Measurements from ENCODE around the gene TTC7B. TPM values are rescaled to one million over a fixed set of nuclear protein-coding genes. Genes with fewer than 3 reads are reported as not detected.

The TTC7B gene
- total RNA-seq, 1 donor from 2014 or later = 46.6 TPM

DNA sequence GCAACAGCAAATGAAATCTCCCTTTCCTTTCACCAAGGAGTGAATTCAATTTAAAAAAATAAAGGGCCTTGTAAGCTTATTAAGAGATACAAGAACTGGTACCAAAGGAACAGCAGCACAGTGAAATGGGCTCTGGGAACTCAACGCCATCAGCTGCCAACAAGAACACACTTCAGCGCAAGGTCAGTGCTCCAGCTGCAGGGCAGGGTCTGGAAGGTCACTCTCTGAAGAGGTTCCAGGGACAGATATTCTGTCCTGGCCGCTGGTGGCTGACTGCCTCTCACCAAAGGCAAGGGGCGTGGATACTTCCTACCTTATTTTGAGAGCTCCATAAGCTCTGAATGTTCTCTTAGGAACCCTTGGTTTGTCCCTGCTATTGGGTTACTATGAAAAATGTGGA lies 232.8 kb downstream of the TTC7B start:
- DNase-seq (ENCODE audit: low spot score, unreplicated experiment) = no peak
- Mint-ChIP-seq H3K9me3 (ENCODE audit: low read depth) (no peaks in the 10 kb centered on the region), H3K36me3 (ENCODE audit: insufficient read depth) (peaks cover 7% of the 10 kb centered on the region), H3K27me3 (no peaks in the 10 kb centered on the region), H3K4me1 (ENCODE audit: low read depth) (peaks cover 6% of the 10 kb centered on the region), H3K4me3 (ENCODE audit: low read depth) (no peak overlapping the region), H3K27ac (no peak overlapping the region)
- TF ChIP-seq CTCF (IDR thresholded peaks at IDR 0.05; ENCODE audit: unreplicated experiment) = no peak

DNA sequence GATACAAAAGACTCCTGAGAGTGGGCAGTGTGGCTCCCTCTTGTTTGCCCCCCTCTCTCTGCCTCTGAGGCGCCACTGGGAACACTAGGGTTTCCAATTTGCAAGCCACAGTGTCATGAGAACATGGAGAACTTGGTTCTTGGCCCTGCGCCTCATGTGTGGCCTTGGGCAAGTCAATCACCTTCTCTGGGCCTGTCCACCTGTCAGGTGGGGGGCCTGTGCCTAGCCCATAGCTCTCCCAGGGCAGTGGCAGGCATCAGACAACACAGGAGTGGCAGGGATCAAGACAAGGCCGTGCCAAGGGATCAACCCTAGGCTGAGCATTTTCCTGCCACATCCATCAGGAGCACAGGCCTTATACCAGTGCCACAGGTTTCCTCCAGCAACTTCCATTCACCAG lies 234.1 kb downstream of the TTC7B start:
- DNase-seq (ENCODE audit: low spot score, unreplicated experiment) = no peak
- Mint-ChIP-seq H3K4me3 (ENCODE audit: low read depth) (no peak overlapping the region), H3K36me3 (ENCODE audit: insufficient read depth) (peaks cover 7% of the 10 kb centered on the region), H3K4me1 (ENCODE audit: low read depth) (peaks cover 3% of the 10 kb centered on the region), H3K27ac (no peak overlapping the region), H3K27me3 (no peaks in the 10 kb centered on the region), H3K9me3 (ENCODE audit: low read depth) (no peaks in the 10 kb centered on the region)
- TF ChIP-seq CTCF (IDR thresholded peaks at IDR 0.05; ENCODE audit: unreplicated experiment) = no peak

- H3K27me3 Mint-ChIP-seq = no peaks in the 10 kb centered on the region
- no peaks in the 10 kb centered on the region for H3K9me3 Mint-ChIP-seq (ENCODE audit: low read depth)
- H3K36me3 Mint-ChIP-seq (ENCODE audit: insufficient read depth) = peaks cover 3% of the 10 kb centered on the region
- no peak overlapping the region for H3K27ac Mint-ChIP-seq
- H3K4me1 Mint-ChIP-seq (ENCODE audit: low read depth) = peaks cover 3% of the 10 kb centered on the region
- H3K4me3 Mint-ChIP-seq (ENCODE audit: low read depth) = no peak overlapping the region
- TF ChIP-seq CTCF (IDR thresholded peaks at IDR 0.05; ENCODE audit: unreplicated experiment) = no peak
- DNase-seq (ENCODE audit: low spot score, unreplicated experiment) = no peak
Measured at GRCh38 chr14:90581745-90582144, 234.5 kb downstream of the TTC7B start.

DNA sequence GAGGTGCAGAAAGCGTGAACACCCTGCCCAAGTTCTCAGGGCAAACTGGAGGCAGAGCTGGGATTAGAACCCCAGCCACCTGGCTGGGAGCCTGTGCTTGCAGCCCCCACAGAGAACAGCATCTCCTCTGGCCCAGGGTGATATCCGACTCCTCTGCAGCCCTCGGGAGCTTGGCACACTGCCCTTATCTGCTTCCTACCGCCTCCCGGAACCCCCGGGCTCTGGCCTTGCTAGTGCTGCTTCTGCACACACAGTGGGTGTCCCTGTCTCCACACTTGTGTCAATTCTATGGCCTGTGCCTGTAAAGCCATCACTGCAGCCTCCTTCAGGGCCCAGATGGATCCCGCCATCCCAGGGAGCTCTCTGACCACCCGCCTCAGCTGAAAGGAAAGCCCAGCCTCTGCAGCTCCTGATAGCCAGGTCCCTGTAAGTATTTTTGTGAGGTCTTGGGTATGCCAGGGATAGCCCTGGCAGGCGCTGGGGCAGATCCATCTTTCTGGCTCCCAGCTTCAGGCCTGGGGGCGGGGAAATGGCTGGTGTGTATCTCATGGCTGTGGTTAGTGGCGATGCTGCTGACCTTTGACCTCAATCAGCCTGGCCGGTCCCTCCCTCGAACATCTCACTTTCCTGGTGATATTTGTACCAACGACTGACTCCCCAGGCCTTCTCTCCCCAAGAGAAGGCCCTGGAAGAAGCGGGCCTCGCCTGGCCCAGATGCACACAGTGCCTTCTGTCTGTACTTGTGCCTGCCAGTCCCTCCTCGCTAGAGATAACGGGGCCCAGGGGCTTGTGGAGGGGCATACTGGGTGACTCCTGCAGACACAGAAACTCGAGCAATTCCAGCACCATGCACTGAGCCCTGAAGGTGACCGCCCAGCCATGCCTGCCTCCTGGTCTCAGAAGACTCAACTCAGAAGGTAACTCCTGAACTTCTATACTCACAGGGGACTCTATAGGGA lies 235.6 kb downstream of the TTC7B start:
- Mint-ChIP-seq H3K36me3 (ENCODE audit: insufficient read depth) (peaks cover 2% of the 10 kb centered on the region), H3K27ac (no peak overlapping the region), H3K4me1 (ENCODE audit: low read depth) (peaks cover 3% of the 10 kb centered on the region), H3K4me3 (ENCODE audit: low read depth) (no peak overlapping the region), H3K9me3 (ENCODE audit: low read depth) (no peaks in the 10 kb centered on the region), H3K27me3 (no peaks in the 10 kb centered on the region)
- DNase-seq (ENCODE audit: low spot score, unreplicated experiment) = no peak
- TF ChIP-seq CTCF (IDR thresholded peaks at IDR 0.05; ENCODE audit: unreplicated experiment) = no peak

GRCh38 chr14:90579816-90580215 lies 236.4 kb downstream of the TTC7B start:
- no peak overlapping the region for H3K4me3 Mint-ChIP-seq (ENCODE audit: low read depth)
- no peak overlapping the region for H3K27ac Mint-ChIP-seq
- TF ChIP-seq CTCF (IDR thresholded peaks at IDR 0.05; ENCODE audit: unreplicated experiment) = no peak

More at GRCh38 chr14:90579816-90580215, 236.4 kb downstream of the TTC7B start:
- H3K9me3 Mint-ChIP-seq (ENCODE audit: low read depth) = no peaks in the 10 kb centered on the region
- no peaks in the 10 kb centered on the region for H3K27me3 Mint-ChIP-seq
- H3K4me1 Mint-ChIP-seq (ENCODE audit: low read depth) = peaks cover 7% of the 10 kb centered on the region
- peaks cover 2% of the 10 kb centered on the region for H3K36me3 Mint-ChIP-seq (ENCODE audit: insufficient read depth)
- DNase-seq (ENCODE audit: low spot score, unreplicated experiment) = no peak
